Tibial nerve (tissue), 4 donors: ENCODE data around the gene PLD3. TPM values are rescaled to one million over a fixed set of nuclear protein-coding genes. Genes with fewer than 3 reads are reported as not detected.

ENCODE experiments used
- DNase-seq, 2 donors: peaks; one replicate each; pipeline ENCODE4 v3.0.0-alpha.2; 2019; ENCODE audit warnings: low spot score in 2 of 2
- H3K27ac ChIP-seq, 4 donors: fragments of 200-600 bp; sonication (generic) in 3 of 4; one replicate each; pipeline ENCODE4 v1.5.1; 2017 to 2019; ENCODE audit warnings: mild to moderate bottlenecking in 1 of 4
- H3K27me3 ChIP-seq, 2 donors: fragments of 200-600 bp; sonication (generic) in 1 of 2; one replicate each; pipeline versions ENCODE4 v1.5.1 to v1.6.0; 2017 to 2019
- H3K36me3 ChIP-seq, 3 donors: fragments of 200-600 bp; sonication (generic); one replicate each; pipeline ENCODE4 v1.5.1; 2018 to 2019
- H3K4me1 ChIP-seq, 4 donors: fragments of 200-600 bp; sonication (generic) in 3 of 4; one replicate each; pipeline ENCODE4 v1.5.1; 2017 to 2019
- H3K4me3 ChIP-seq, 4 donors: fragments of 200-600 bp; sonication (generic) in 3 of 4; one replicate each; pipeline ENCODE4 v1.5.1; 2017 to 2019; ENCODE audit warnings: mild to moderate bottlenecking in 1 of 4, moderate library complexity in 1 of 4
- H3K9me3 ChIP-seq, 4 donors: fragments of 200-600 bp; sonication (generic) in 3 of 4; one replicate each; pipeline ENCODE4 v1.5.1; 2017 to 2019
- EP300 ChIP-seq, 2 donors: sonication (generic); formaldehyde crosslinking; IDR thresholded peaks; one replicate each; pipeline ENCODE4 v1.6.1; 2017; ENCODE audit warnings: antibody characterized with exemption in 2 of 2, mild to moderate bottlenecking in 1 of 2
- POLR2A ChIP-seq, 2 donors: fragments of 450-650 bp; IDR thresholded peaks; one replicate each; pipeline ENCODE4 v1.6.1; 2017; ENCODE audit warnings: antibody characterized with exemption in 2 of 2, mild to moderate bottlenecking in 2 of 2, moderate library complexity in 2 of 2
- WGBS, 2 donors: methylation state at CpG; one replicate each; pipeline ENCODE4 v1.1.5; 2018; 5-methylcytosine and 5-hydroxymethylcytosine counted together
- total RNA-seq, 4 donors: library from RNA; depleted of rRNA; stranded (reverse); fragments of >200 nt; gene quantifications; one replicate each; pipeline ENCODE4 v1.1.0, GENCODE V29; 2016
- TF ChIP-seq, protein P1 (sequence below), 5 experiments: fragments of 200-600 bp in 3 of 5; fragments of 450-650 bp in 2 of 5; sonication (generic) in 3 of 5; IDR thresholded peaks; one replicate each; pipeline ENCODE4 v1.5.1; 2016 to 2019; ENCODE audit warnings: antibody characterized with exemption in 5 of 5, mild to moderate bottlenecking in 3 of 5, moderate library complexity in 2 of 5

The PLD3 gene
- total RNA-seq, 4 donors from 2014 or later = 259 to 352 (median 281) TPM

DNA sequence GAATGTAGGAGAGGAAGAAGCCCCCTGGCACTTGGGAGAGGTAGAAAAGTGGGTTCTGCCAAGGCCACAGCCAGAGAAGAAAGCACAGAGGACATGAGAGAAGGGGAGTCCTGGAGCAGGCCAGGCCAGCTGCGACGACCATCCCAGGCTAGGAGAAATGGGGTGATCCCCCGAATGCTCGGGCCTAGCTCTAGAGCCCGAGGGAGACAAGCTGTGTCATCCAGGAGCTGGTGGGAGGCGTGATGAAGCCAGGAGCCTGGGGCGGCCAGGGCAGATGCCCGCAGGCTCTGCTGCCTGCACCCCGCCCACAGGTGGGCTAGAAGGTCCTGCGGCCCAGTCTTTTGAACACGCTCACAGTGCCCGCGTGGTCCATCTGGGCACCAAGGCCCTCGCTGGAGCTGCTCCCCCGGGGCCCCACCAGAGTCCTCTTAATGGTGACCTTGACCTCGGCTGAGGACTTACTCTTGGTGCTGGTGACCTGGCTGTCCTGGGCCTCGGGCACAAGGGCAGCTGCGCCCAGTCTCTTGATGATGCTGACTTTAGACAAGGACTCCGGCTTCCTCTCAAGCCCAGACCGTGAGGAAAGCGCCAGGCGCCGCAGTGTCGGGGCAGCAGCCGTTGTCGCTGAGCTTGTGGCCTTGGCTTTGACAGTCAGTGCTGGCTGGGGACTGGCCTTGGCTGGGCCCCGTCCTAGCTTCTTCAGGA is 26.8 kb upstream of the PLD3 start:
- Histone ChIP-seq H3K36me3 (peaks cover 0 to 87% (median 22%) of the 10 kb centered on the region in 3 donors), H3K4me1 (no peaks in the 10 kb centered on the region), H3K4me3 (no peak overlapping the region), H3K27ac (no peak overlapping the region), H3K9me3 (no peaks in the 10 kb centered on the region), H3K27me3 (no peaks in the 10 kb centered on the region)
- TF ChIP-seq EP300 (IDR thresholded peaks at IDR 0.05) = no peak
- TF ChIP-seq, protein P1, sequence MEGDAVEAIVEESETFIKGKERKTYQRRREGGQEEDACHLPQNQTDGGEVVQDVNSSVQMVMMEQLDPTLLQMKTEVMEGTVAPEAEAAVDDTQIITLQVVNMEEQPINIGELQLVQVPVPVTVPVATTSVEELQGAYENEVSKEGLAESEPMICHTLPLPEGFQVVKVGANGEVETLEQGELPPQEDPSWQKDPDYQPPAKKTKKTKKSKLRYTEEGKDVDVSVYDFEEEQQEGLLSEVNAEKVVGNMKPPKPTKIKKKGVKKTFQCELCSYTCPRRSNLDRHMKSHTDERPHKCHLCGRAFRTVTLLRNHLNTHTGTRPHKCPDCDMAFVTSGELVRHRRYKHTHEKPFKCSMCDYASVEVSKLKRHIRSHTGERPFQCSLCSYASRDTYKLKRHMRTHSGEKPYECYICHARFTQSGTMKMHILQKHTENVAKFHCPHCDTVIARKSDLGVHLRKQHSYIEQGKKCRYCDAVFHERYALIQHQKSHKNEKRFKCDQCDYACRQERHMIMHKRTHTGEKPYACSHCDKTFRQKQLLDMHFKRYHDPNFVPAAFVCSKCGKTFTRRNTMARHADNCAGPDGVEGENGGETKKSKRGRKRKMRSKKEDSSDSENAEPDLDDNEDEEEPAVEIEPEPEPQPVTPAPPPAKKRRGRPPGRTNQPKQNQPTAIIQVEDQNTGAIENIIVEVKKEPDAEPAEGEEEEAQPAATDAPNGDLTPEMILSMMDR (IDR thresholded peaks at IDR 0.05) = no peak
- TF ChIP-seq POLR2A (IDR thresholded peaks at IDR 0.05) = no peak
- DNase-seq = no peak
- 90 to 98% methylated on average over 17 to 26 of the region's 27 CpGs for WGBS, 2 donors

DNA sequence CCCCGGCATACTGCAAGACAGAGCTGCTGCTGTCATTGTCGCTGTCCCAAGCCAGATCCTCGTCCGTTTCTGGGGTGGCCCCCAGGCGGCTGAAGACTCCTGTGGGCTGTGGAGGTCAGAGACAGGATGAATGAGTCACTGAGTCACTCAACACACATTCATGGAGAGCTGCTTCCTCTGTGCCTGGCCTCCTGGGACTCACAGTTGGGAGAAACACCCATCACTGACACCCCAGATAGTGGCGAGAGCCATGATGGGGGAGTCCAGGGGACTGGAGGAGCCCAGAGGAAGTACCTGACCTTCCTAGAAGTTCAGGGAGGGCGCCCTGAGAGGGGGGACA is 26.3 kb upstream of the PLD3 start:
- H3K4me1 ChIP-seq = no peaks in the 10 kb centered on the region
- H3K4me3 ChIP-seq = no peak overlapping the region
- H3K9me3 ChIP-seq = no peaks in the 10 kb centered on the region
- TF ChIP-seq EP300 (IDR thresholded peaks at IDR 0.05) = no peak
- no peak for TF ChIP-seq POLR2A (IDR thresholded peaks at IDR 0.05)
- TF ChIP-seq, protein P1 (IDR thresholded peaks at IDR 0.05) = no peak
- DNase-seq = no peak
- no peak overlapping the region for H3K27ac ChIP-seq
- no peaks in the 10 kb centered on the region for H3K27me3 ChIP-seq
- H3K36me3 ChIP-seq = peaks cover 0 to 90% (median 22%) of the 10 kb centered on the region in 3 donors
- 82 to 95% methylated on average over 7 of the region's 7 CpGs for WGBS, 2 donors

DNA sequence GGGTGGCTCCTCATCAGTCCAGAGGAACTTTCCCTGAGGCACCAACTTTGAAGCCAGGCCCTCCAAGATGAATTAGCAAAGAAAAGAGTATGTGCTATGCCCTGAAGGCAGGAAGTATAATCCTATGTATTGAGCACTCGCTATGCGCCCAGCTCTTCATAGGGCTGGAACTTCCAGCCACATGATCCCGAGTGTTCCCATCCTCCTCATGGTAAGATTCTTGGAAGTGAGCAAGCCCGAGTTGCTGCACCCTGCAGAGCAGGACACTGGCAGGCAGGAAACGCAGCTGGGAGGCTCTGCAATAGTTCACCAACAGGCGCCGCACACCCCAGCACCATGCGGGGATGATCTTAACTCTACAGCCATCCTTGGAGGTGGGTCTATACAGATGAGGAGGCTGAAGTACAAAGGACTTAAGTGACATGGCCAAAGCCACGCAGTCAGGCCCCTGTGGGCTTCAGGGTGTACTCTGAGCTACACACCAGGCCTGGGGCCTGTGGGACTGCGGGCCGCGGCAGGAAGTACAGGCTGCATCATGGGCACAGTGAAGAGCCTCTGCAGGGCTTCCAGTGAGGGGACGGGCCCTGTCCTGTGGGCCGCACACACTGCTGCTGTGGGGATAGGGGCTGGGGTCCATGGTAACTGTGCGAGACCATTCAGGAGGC is 25.4 kb upstream of the PLD3 start:
- no peak overlapping the region for H3K4me3 ChIP-seq
- WGBS, 2 donors = 89 to 91% methylated on average over 13 to 15 of the region's 15 CpGs

DNA sequence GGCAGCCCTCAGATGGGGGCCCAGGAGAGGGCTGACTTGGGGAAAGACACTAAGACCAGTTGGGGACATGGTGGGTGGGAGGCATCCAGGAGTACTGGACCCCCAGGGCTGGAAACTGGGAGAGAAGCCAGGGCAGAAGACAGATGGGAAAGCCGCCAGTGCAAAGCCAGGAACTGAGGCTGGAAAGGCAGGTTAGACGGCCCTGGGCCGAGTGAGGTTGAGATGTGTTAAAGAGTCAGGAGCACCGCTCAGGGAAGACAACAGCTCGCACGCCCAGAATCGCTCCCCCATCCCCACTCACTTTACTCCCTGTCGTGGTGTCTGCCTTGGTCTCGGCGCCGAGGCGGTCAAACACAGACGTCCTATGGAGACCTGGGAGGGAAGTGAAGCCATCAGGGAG is 24.8 kb upstream of the PLD3 start:
- Histone ChIP-seq H3K36me3 (peaks cover 0 to 93% (median 26%) of the 10 kb centered on the region in 3 donors), H3K27ac (no peak overlapping the region), H3K9me3 (no peaks in the 10 kb centered on the region), H3K4me1 (no peaks in the 10 kb centered on the region), H3K4me3 (no peak overlapping the region), H3K27me3 (no peaks in the 10 kb centered on the region)
- DNase-seq = no peak
- 88 to 92% methylated on average over 13 of the region's 13 CpGs for WGBS, 2 donors
- TF ChIP-seq, protein P1 (IDR thresholded peaks at IDR 0.05) = no peak
- TF ChIP-seq POLR2A (IDR thresholded peaks at IDR 0.05) = no peak
- TF ChIP-seq EP300 (IDR thresholded peaks at IDR 0.05) = no peak

More for the DNA sequence above, 25.4 kb upstream of the PLD3 start:
- no peaks in the 10 kb centered on the region for H3K4me1 ChIP-seq
- TF ChIP-seq EP300 (IDR thresholded peaks at IDR 0.05) (no peak), POLR2A (IDR thresholded peaks at IDR 0.05) (no peak)
- DNase-seq = no peak
- H3K27me3 ChIP-seq = no peaks in the 10 kb centered on the region
- no peak overlapping the region for H3K27ac ChIP-seq
- peaks cover 0 to 93% (median 26%) of the 10 kb centered on the region in 3 donors for H3K36me3 ChIP-seq
- no peaks in the 10 kb centered on the region for H3K9me3 ChIP-seq

DNA sequence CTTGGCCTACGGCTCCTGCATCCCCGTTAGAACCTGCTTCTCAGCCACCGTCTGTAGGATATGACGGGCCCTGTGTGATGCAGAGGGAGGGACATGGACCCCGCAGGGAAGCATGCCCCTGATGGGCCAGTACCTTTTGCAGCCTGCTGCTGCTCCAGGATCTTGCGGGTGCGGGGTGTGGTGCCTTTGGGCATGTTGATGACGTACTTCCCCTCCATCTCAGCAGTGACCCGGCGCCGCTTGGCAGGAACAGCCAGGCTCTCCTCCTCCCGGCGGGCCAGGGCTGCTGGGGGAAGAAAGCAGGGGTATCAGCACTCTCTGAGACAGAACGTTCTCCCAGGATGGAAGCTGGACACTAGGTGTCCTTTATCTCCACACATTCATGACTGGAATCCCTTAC is 22.3 kb upstream of the PLD3 start:
- Histone ChIP-seq H3K4me1 (no peaks in the 10 kb centered on the region), H3K27ac (no peak overlapping the region), H3K4me3 (no peak overlapping the region), H3K27me3 (no peaks in the 10 kb centered on the region), H3K9me3 (no peaks in the 10 kb centered on the region), H3K36me3 (peaks cover 0 to 98% (median 28%) of the 10 kb centered on the region in 3 donors)
- 91% methylated on average over 9 to 12 of the region's 14 CpGs for WGBS, 2 donors
- TF ChIP-seq POLR2A (IDR thresholded peaks at IDR 0.05) (no peak), EP300 (IDR thresholded peaks at IDR 0.05) (no peak)
- DNase-seq = no peak

DNA sequence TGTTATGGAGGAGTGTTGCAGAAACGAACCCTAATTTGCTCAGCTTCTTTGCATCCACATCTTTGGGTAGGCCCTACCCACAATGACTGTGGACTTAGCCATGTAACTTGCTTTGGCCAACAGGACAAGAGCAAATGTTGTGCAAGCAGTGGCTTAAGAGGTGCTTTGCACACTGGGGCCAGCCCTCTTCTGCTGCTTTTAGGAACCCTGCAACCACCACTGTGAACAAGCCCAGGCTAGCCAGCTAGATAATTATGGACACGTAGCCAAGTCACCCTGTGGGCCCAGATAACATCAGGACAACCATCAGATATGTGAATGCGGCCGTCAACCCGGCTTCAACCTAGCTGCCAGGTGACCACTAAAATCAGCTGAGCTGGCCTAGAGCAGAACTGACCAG is 17.4 kb upstream of the PLD3 start:
- no peaks in the 10 kb centered on the region for H3K4me1 ChIP-seq
- peaks cover 0 to 98% (median 26%) of the 10 kb centered on the region in 3 donors for H3K36me3 ChIP-seq
- H3K27me3 ChIP-seq = no peaks in the 10 kb centered on the region
- TF ChIP-seq, protein P1 (IDR thresholded peaks at IDR 0.05) = no peak
- TF ChIP-seq POLR2A (IDR thresholded peaks at IDR 0.05) (no peak), EP300 (IDR thresholded peaks at IDR 0.05) (no peak)
- 94 to 96% methylated on average over 5 of the region's 5 CpGs for WGBS, 2 donors
- no peak overlapping the region for H3K4me3 ChIP-seq
- DNase-seq = no peak
- no peak overlapping the region for H3K27ac ChIP-seq
- no peaks in the 10 kb centered on the region for H3K9me3 ChIP-seq
